Right renal pelvis (tissue), 4 donors: ENCODE results near the gene AKR1A1. TPM values are rescaled to one million over a fixed set of nuclear protein-coding genes. Genes with fewer than 3 reads are reported as not detected.

Experiments
- DNase-seq, 4 donors: peaks; one replicate each; pipeline ENCODE4 v3.0.0-alpha.2; 2013; ENCODE audit warnings: low read depth in 4 of 4, low spot score in 3 of 4, missing footprints in 1 of 4
- polyA plus RNA-seq, 4 donors: library from polyadenylated mRNA; unstranded; fragments of 120-200 nt; gene quantifications; one replicate each; pipeline ENCODE4 v1.2.1, GENCODE V29; 2013; ENCODE audit not compliant: insufficient read length in 4 of 4

Gene AKR1A1
- polyA plus RNA-seq, 4 donors = 248 to 336 (median 277) TPM

DNA sequence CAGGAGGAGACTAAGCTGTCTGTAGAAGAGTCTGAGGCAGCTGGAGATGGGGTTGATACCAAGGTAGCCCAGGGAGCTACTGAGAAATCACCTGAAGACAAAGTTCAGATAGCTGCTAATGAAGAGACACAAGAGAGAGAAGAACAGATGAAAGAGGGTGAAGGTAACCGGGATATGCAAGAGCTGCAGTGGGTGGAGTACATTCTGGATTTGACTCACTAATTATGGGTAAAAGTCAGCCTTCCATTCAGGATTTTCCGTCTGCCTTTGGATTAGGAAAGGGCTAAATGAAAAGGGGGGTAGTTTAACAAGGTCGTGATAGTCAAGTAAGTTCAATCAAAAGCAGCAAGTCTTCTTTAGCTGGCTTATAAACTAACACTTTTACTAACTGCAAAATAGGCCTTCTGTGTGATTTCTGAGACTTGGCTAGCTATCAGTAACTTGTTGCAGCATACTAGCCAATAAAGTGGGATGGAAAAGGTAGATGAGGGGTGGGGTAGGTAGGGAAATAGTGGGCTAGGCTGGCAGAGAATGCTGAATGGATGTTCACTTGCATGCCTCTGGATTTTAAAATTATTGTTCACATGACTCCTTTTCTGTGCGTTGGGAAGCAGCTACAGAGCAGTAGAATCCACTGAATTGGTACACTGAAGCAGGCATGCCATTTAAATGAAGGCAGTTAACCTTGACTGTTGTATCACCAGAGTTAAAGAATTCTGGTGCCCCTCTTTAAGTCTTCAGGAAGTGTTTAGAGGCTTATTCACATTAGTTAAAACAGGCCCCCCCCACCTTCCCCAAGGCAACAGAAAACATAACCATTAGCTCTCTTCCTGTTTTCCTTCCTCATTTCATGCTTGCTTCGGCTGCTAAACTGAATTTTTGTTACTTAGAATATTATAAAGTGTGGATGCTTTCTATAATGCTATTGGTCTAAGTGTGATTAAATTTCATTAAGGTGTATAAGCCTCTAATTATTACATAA is 57.8 kb downstream of the AKR1A1 start:
- DNase-seq = no peak

DNA sequence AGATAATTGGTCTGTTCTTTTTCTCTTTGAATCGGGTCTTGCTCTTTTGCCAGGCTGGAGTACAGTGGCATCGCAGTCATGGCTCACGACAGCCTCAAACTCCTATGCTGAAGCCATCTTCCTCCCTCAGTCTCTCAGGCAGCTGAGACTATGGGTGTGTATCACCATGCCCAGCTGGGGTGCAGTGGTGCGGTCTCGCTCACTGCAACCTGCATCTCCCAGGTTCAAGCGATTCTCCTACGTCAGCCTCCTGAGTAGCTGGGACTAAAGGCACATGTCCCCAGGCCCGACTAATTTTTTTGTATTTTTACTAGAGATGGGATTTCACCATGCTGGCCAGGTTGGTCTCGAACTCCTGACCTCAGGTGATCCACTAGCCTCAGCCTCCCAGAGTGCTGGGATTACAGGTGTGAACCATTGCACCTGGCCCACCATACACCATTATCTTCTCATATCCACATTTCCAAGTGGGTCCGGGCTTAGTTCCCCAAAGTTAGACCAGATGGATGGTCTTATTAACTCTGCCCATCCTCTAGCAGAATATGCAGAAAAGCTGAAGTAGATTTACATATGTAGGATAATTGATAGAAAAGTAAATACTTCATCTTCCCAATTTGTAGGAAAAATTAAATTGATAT is 60.1 kb downstream of the AKR1A1 start:
- no peak for DNase-seq

- DNase-seq = no peak
These were observed 62.4 kb downstream of the AKR1A1 start for GRCh38 chr1:45612941-45613579.

DNA sequence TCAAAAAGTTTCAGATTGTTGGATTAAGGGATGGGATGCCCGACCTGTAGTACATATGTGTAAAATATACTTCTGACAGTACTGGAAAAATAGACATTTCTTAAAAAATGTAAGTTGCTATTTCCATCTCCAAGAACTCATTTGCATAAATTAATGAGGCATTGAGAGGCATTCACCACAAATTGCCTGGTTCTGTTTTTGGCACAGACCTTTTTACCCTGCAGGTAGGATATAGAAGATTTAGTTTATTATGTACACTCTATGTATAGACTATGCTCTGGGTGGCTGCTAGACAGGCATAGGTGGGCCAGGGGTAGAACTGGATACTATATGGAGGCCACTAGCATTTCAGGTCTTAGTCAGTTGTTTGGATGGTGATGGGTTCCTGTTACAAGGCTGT is 65.3 kb downstream of the AKR1A1 start:
- DNase-seq = no peak

- no peak for DNase-seq
These were observed 67.0 kb downstream of the AKR1A1 start for GRCh38 chr1:45617618-45618017.

- DNase-seq = no peak
These were observed 68.7 kb downstream of the AKR1A1 start for GRCh38 chr1:45619149-45619921.

Other genes starting within 250 kb of the AKR1A1 start
- gene HPDL, start 223.9 kb upstream of the AKR1A1 start, polyA plus RNA-seq = 1 to 10 TPM; 2.9 to 4.8 (median 3.6) TPM
- 10 to 100 TPM; 12.9 to 16.0 (median 14.6) TPM for gene TOE1, start 210.7 kb upstream of the AKR1A1 start, polyA plus RNA-seq
- 10 to 100 TPM; 26.4 to 31.3 (median 31.0) TPM for gene MUTYH, start 210.4 kb upstream of the AKR1A1 start, polyA plus RNA-seq
- gene TESK2, start 59.7 kb upstream of the AKR1A1 start, polyA plus RNA-seq = 1 to 10 TPM; 6.2 to 7.5 (median 6.9) TPM
- gene CCDC163, start 50.8 kb upstream of the AKR1A1 start, polyA plus RNA-seq = 1 to 10 TPM; 1.5 to 2.0 (median 1.7) TPM
- 10 to 100 TPM; 12.5 to 14.8 (median 13.4) TPM for gene MMACHC, start 50.5 kb upstream of the AKR1A1 start, polyA plus RNA-seq
- 100 to 1,000 TPM; 337 to 402 (median 390) TPM for gene PRDX1, start 28.9 kb upstream of the AKR1A1 start, polyA plus RNA-seq
- gene NASP, start 33.2 kb downstream of the AKR1A1 start, polyA plus RNA-seq = 100 to 1,000 TPM; 271 to 301 (median 279) TPM
- gene CCDC17, start 73.2 kb downstream of the AKR1A1 start, polyA plus RNA-seq = 1 to 10 TPM in 3 of 4 donors, under 1 TPM in 1; 0.85 to 2.6 (median 1.8) TPM
- gene GPBP1L1, start 135.7 kb downstream of the AKR1A1 start, polyA plus RNA-seq = 100 to 1,000 TPM in 3 of 4 donors, 10 to 100 TPM in 1; 89.8 to 132 (median 114) TPM
- 10 to 100 TPM; 51.6 to 57.7 (median 54.2) TPM for gene TMEM69, start 137.4 kb downstream of the AKR1A1 start, polyA plus RNA-seq
- gene IPP, start 199.8 kb downstream of the AKR1A1 start, polyA plus RNA-seq = 10 to 100 TPM; 26.7 to 31.9 (median 31.6) TPM